ENCODE data around the gene ZNF521. TPM values are rescaled to one million over a fixed set of nuclear protein-coding genes. Genes with fewer than 3 reads are reported as not detected.

Gene ZNF521
- total and polyA plus RNA-seq, 10 of the 15 experiments (the other 5 are each of a cell fraction or from before 2014, with no cell fraction given) = 0.02 to 0.05 (median 0.04) TPM; not detected in 6

DNA sequence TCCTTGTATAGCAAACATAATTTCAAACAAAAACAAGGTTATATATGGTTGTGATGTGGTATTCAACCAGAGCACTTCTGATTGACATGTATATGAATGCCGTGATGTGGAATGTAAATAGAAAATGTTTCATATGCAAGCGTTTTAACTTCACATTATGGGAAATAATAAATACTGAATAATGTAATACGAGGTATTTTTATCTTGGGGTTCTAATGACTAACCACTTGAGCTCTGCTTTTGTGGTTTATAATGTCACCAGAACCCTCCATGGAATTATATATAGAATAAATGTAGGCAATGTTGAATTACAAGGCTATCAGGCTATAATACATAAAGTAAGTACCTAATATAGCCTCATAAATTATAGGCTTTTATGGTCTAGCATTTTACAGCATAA, 72.4 kb downstream of the ZNF521 start:
- RAD21 ChIA-PET (ENCODE audit: unreplicated experiment) = no interaction called here
- Histone ChIP-seq H3K4me3 (no peak overlapping the region), H3K27ac (ENCODE audit: control insufficient read depth, insufficient read depth) (no peak overlapping the region), H3K79me2 (ENCODE audit: control insufficient read depth, insufficient read depth, low read length) (no peaks in the 10 kb centered on the region), H2AFZ (ENCODE audit: control insufficient read depth, low read depth, low read length) (no peak overlapping the region), H3K27me3 (replicated peaks in 1 of 2; ENCODE audit: control insufficient read depth in 2 of 2, insufficient read depth in 2 of 2, low read length in 1 of 2) (peaks cover 2% of the 10 kb centered on the region in 2 experiments; a peak in 2 of 4 replicates), H3K4me1 (ENCODE audit: control insufficient read depth, insufficient read depth, low read length) (no peaks in the 10 kb centered on the region), H4K20me1 (ENCODE audit: control insufficient read depth, insufficient read depth) (no peaks in the 10 kb centered on the region), H3K4me2 (ENCODE audit: control insufficient read depth, insufficient read depth) (no peak overlapping the region), H3K36me3 (ENCODE audit: control insufficient read depth in 2 of 2, insufficient read depth in 2 of 2, low read length in 1 of 2) (no peaks in the 10 kb centered on the region), H3K9me3 (replicated peaks; ENCODE audit: control insufficient read depth, insufficient read depth, low read length) (no peaks in the 10 kb centered on the region), H3K9ac (ENCODE audit: control insufficient read depth, insufficient read depth, low read length) (no peak overlapping the region)
- no peak for ATAC-seq
- intact Hi-C loops (cut with micrococcal nuclease; ENCODE audit: unreplicated experiment) (no loop called here), in situ Hi-C loops (cut with MboI) (no loop called here)
- 22% methylated on average over 3 of the region's 3 CpGs for WGBS (ENCODE audit: insufficient coverage, insufficient replicate concordance, low lambda C conversion rate, missing lambda C conversion rate)
- TF ChIP-seq RAD51 (IDR thresholded peaks at IDR 0.05) = no peak
- no peak for TF ChIP-seq NFIC (IDR thresholded peaks at IDR 0.05; ENCODE audit: low read depth, low read length)
- no peak for TF ChIP-seq HDAC2 (IDR thresholded peaks at IDR 0.05)
- TF ChIP-seq SMAD5 (IDR thresholded peaks at IDR 0.05; ENCODE audit: low read depth) = no peak
- no peak for TF ChIP-seq PRDM15 (CRISPR knock-in tag; IDR thresholded peaks at IDR 0.05)
- no peak for DNase-seq (ENCODE audit: low read depth, low spot score)
- SMC1A ChIA-PET (ENCODE audit: uncharacterized antibody, unreplicated experiment) = no interaction called here
- BruUV-seq (replicated peaks) = no TSS peak
- no peak for FAIRE-seq
- CTCF ChIA-PET = no interaction called here
- POLR2A ChIA-PET = no interaction called here

DNA sequence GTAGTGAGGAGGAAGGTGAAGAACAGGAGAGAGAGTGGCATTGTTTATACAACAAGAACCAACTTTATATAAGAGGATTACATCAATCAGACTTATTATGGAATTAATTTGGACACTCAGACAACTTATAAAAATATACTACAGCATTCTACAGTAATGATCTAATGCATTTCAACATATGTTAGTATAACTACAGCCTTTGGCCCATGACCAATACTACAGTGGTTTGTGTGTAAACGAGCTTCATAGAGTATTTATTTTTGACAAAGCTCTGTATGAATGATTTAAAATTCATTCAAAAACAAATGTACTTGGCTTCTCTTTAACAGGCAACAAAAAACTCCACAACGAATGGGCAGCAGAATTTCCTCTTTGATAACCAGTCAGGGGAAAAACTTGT, 72.8 kb downstream of the ZNF521 start:
- CTCF ChIA-PET = no interaction called here
- no peak overlapping the region for H2AFZ ChIP-seq (ENCODE audit: control insufficient read depth, low read depth, low read length)
- no peaks in the 10 kb centered on the region for H4K20me1 ChIP-seq (ENCODE audit: control insufficient read depth, insufficient read depth)
- intact Hi-C loops (cut with micrococcal nuclease; ENCODE audit: unreplicated experiment) (no loop called here), in situ Hi-C loops (cut with MboI) (no loop called here)
- H3K79me2 ChIP-seq (ENCODE audit: control insufficient read depth, insufficient read depth, low read length) = no peaks in the 10 kb centered on the region
- H3K27me3 ChIP-seq (replicated peaks in 1 of 2; ENCODE audit: control insufficient read depth in 2 of 2, insufficient read depth in 2 of 2, low read length in 1 of 2) = peaks cover 2% of the 10 kb centered on the region in 2 experiments; a peak in 2 of 4 replicates
- POLR2A ChIA-PET = no interaction called here
- FAIRE-seq (no peak), ATAC-seq (no peak), DNase-seq (ENCODE audit: low read depth, low spot score) (no peak)
- no peaks in the 10 kb centered on the region for H3K36me3 ChIP-seq (ENCODE audit: control insufficient read depth in 2 of 2, insufficient read depth in 2 of 2, low read length in 1 of 2)
- no peak overlapping the region for H3K27ac ChIP-seq (ENCODE audit: control insufficient read depth, insufficient read depth)
- H3K4me3 ChIP-seq = no peak overlapping the region
- RAD21 ChIA-PET (ENCODE audit: unreplicated experiment) = no interaction called here
- WGBS (ENCODE audit: insufficient coverage, insufficient replicate concordance, low lambda C conversion rate, missing lambda C conversion rate) = 0% methylated on average over 2 of the region's 2 CpGs
- SMC1A ChIA-PET (ENCODE audit: uncharacterized antibody, unreplicated experiment) = no interaction called here
- H3K4me2 ChIP-seq (ENCODE audit: control insufficient read depth, insufficient read depth) = no peak overlapping the region
- no peaks in the 10 kb centered on the region for H3K9me3 ChIP-seq (replicated peaks; ENCODE audit: control insufficient read depth, insufficient read depth, low read length)
- no peaks in the 10 kb centered on the region for H3K4me1 ChIP-seq (ENCODE audit: control insufficient read depth, insufficient read depth, low read length)
- H3K9ac ChIP-seq (ENCODE audit: control insufficient read depth, insufficient read depth, low read length) = no peak overlapping the region
- no TSS peak for BruUV-seq (replicated peaks)
- TF ChIP-seq RAD21 (IDR thresholded peaks at IDR 0.05; ENCODE audit: insufficient read depth, low read depth, low read length) (no peak), CTCF (IDR thresholded peaks at IDR 0.05 in 2 of 3, conservative IDR thresholded peaks at IDR 0.05 in 1 of 3; ENCODE audit: control insufficient read depth in 2 of 3, extremely low read depth in 1 of 3, insufficient read depth in 1 of 3, low read depth in 3 of 3, low read length in 3 of 3) (no peak), SUPT20H (IDR thresholded peaks at IDR 0.05; ENCODE audit: borderline replicate concordance, control insufficient read depth, low read depth, low read length) (no peak), MEF2A (IDR thresholded peaks at IDR 0.05; ENCODE audit: insufficient read depth, low read depth, low read length) (no peak), YBX1 (IDR thresholded peaks at IDR 0.05) (no peak), EP300 (IDR thresholded peaks at IDR 0.05; ENCODE audit: borderline replicate concordance in 1 of 2, control insufficient read depth in 1 of 2, low read depth in 2 of 2, low read length in 2 of 2) (no peak)
